B cell (primary cell): ENCODE measurements around the gene BMERB1. TPM values are rescaled to one million over a fixed set of nuclear protein-coding genes. Genes with fewer than 3 reads are reported as not detected.

Source experiments
- ATAC-seq: fragments of 200-7000 bp; cut with Tn5 transposase; one replicate; pipeline ENCODE4 v1.10.0; 2021; ENCODE audit warnings: low read depth, mild to moderate bottlenecking, moderate number of reproducible peaks, moderate library complexity
- CTCF ChIA-PET: fragments of 350-600 bp; sonication (Branson Sonifier 250); formaldehyde crosslinking; loops from one replicate; lab custom pipeline; 2021; ENCODE audit warnings: antibody characterized with exemption, inconsistent platforms; lab: Charles Lee
- POLR2A ChIA-PET: fragments of 350-600 bp; sonication (Branson Sonifier 250); formaldehyde crosslinking; loops from one replicate; lab custom pipeline; 2021; ENCODE audit warnings: antibody characterized with exemption; lab: Charles Lee
- DNase-seq: peaks from one replicate; pipeline ENCODE4 v3.0.0; 2013
- H2AFZ ChIP-seq: 2 replicates; pipeline ENCODE4 v1.6.1; 2012; ENCODE audit warnings: mild to moderate bottlenecking, low read depth, low read length; ENCODE audit not compliant: insufficient read depth, poor library complexity, severe bottlenecking
- H3K27ac ChIP-seq, 2 donors: 1 replicate in 1 of 2; 2 replicates in 1 of 2; pipeline ENCODE4 v1.5.1; 2012 to 2013; ENCODE audit warnings: low read length in 2 of 2, mild to moderate bottlenecking in 2 of 2, moderate library complexity in 1 of 2
- H3K27me3 ChIP-seq, 4 experiments: fragments of 200-600 bp in 1 of 4; sonication (generic) in 1 of 4; replicated peaks in 1 of 4; 1 replicate in 2 of 4; 2 replicates in 2 of 4; pipeline versions ENCODE4 v1.6.1 to v1.7.0; 2013 to 2016; ENCODE audit warnings: low read length in 3 of 4, mild to moderate bottlenecking in 2 of 4, mixed read lengths in 1 of 4, moderate library complexity in 1 of 4; ENCODE audit not compliant: insufficient read depth in 4 of 4, control insufficient read depth in 3 of 4; ENCODE audit errors: control extremely low read depth in 1 of 4
- H3K36me3 ChIP-seq, 2 experiments: replicated peaks in 1 of 2; 1 replicate in 1 of 2; 2 replicates in 1 of 2; pipeline versions ENCODE4 v1.6.1 to v1.7.1; 2013; ENCODE audit warnings: low read length in 1 of 2; ENCODE audit not compliant: insufficient read depth in 2 of 2, control insufficient read depth in 1 of 2; ENCODE audit errors: control extremely low read depth in 1 of 2, extremely low read depth in 1 of 2
- H3K4me1 ChIP-seq, 2 donors: fragments of 200-600 bp in 1 of 2; sonication (generic) in 1 of 2; 1 replicate in 1 of 2; 2 replicates in 1 of 2; pipeline versions ENCODE4 v1.5.1 to v1.6.1; 2013 to 2017; ENCODE audit warnings: low read length in 2 of 2; ENCODE audit not compliant: control insufficient read depth in 2 of 2, insufficient read depth in 2 of 2
- H3K4me2 ChIP-seq: replicated peaks from 2 replicates; pipeline ENCODE3; 2012; ENCODE audit warnings: mild to moderate bottlenecking, low read depth, low read length; ENCODE audit not compliant: poor library complexity, severe bottlenecking
- H3K4me3 ChIP-seq, 5 experiments: fragments of 200-600 bp in 1 of 5; sonication (generic) in 1 of 5; 1 replicate in 3 of 5; 2 replicates in 2 of 5; pipeline versions ENCODE4 v1.5.1 to v1.7.0; 2011 to 2016; ENCODE audit warnings: low read length in 4 of 5, mild to moderate bottlenecking in 4 of 5, low read depth in 2 of 5, control low read depth in 1 of 5, moderate library complexity in 1 of 5; ENCODE audit not compliant: insufficient read depth in 1 of 5; ENCODE audit errors: control extremely low read depth in 1 of 5, extremely low read depth in 1 of 5
- H3K79me2 ChIP-seq: fragments of 200-600 bp; sonication (generic); one replicate; pipeline ENCODE4 v1.6.0; 2016; ENCODE audit warnings: low read length; ENCODE audit not compliant: control insufficient read depth, insufficient read depth
- H3K9ac ChIP-seq: fragments of 200-600 bp; sonication (generic); 2 replicates; pipeline ENCODE4 v1.6.1; 2017; ENCODE audit warnings: mild to moderate bottlenecking, low read length, moderate library complexity
- H3K9me3 ChIP-seq, 3 donors: one replicate each; pipeline versions ENCODE4 v1.6.1 to v1.7.1; 2013; ENCODE audit warnings: low read length in 2 of 3; ENCODE audit not compliant: control insufficient read depth in 2 of 3, insufficient read depth in 1 of 3; ENCODE audit errors: control extremely low read depth in 1 of 3
- H4K20me1 ChIP-seq: 2 replicates; pipeline ENCODE4 v1.6.0; 2012; ENCODE audit warnings: mild to moderate bottlenecking, low read length; ENCODE audit not compliant: insufficient read depth, control insufficient read depth, poor library complexity, severe bottlenecking
- H3K27ac Mint-ChIP-seq: one replicate; pipeline ENCODE4 v1.8.0; 2021; ENCODE audit warnings: mixed read lengths
- H3K27me3 Mint-ChIP-seq: one replicate; pipeline ENCODE4 v1.8.0; 2021; ENCODE audit warnings: mixed read lengths
- H3K4me1 Mint-ChIP-seq: one replicate; pipeline ENCODE4 v1.8.0; 2021; ENCODE audit warnings: mixed read lengths
- H3K4me3 Mint-ChIP-seq: one replicate; pipeline ENCODE4 v1.8.0; 2021; ENCODE audit warnings: mixed read lengths
- H3K9me3 Mint-ChIP-seq: one replicate; pipeline ENCODE4 v1.8.0; 2022; ENCODE audit warnings: mixed read lengths; ENCODE audit not compliant: insufficient read depth
- CTCF ChIP-seq: fragments of 200-600 bp; IDR thresholded peaks from one replicate; pipeline ENCODE4 v1.8.0; 2022; ENCODE audit warnings: antibody characterized with exemption, mild to moderate bottlenecking
- EZH2 ChIP-seq: IDR thresholded peaks from 2 replicates; pipeline ENCODE4 v1.6.1; 2012; ENCODE audit warnings: borderline replicate concordance, low read depth, mild to moderate bottlenecking, moderate library complexity, low read length; ENCODE audit not compliant: insufficient read depth, poor library complexity, severe bottlenecking
- WGBS: methylation state at CpG from one replicate; pipeline ENCODE4 v1.1.5; 2013; ENCODE audit warnings: missing lambda C conversion rate; ENCODE audit not compliant: insufficient coverage; 5-methylcytosine and 5-hydroxymethylcytosine counted together
- intact Hi-C: fragments of 100-400 bp; cut with micrococcal nuclease; formaldehyde crosslinking; loops from one replicate; pipeline ENCODE4 v1.10.0; 2022
- polyA plus RNA-seq: library from polyadenylated mRNA; depleted of rRNA; stranded (reverse); fragments of >200 nt; gene quantifications from 2 replicates; pipeline ENCODE4 v1.2.3, GENCODE V29; 2012
- total RNA-seq, 2 donors: library from RNA; stranded (reverse); fragments of 120-200 nt in 1 of 2; gene quantifications; 1 replicate in 1 of 2; 2 replicates in 1 of 2; pipeline versions ENCODE4 v1.2.3 to v1.2.4, GENCODE V29; 2013 to 2022

BMERB1 gene
- total and polyA plus RNA-seq, 2 donors (not counting 1 experiment from before 2014, with no cell fraction given) = 2.2 to 11.2 TPM

GRCh38 chr16:15477802-15478201, 43.4 kb downstream of the BMERB1 start:
- H3K27ac Mint-ChIP-seq = no peak overlapping the region
- H3K27me3 Mint-ChIP-seq = no peaks in the 10 kb centered on the region
- POLR2A ChIA-PET = no interaction called here
- no peaks in the 10 kb centered on the region for H3K4me1 ChIP-seq
- H4K20me1 ChIP-seq = no peaks in the 10 kb centered on the region
- H3K4me1 Mint-ChIP-seq = no peaks in the 10 kb centered on the region
- intact Hi-C loops = no loop called here
- DNase-seq (no peak), ATAC-seq (no peak)
- no peaks in the 10 kb centered on the region for H3K36me3 ChIP-seq
- H3K79me2 ChIP-seq = no peaks in the 10 kb centered on the region
- no peak overlapping the region for H3K4me3 Mint-ChIP-seq
- no peak overlapping the region for H3K9ac ChIP-seq
- peaks cover 0 to 14% (median 0%) of the 10 kb centered on the region in 3 donors for H3K9me3 ChIP-seq
- H3K27ac ChIP-seq = no peak overlapping the region
- no CpG with 5 or more reads among the region's 2 CpGs for WGBS
- TF ChIP-seq EZH2 (no peak), CTCF (no peak)
- CTCF ChIA-PET = no interaction called here
- H3K27me3 ChIP-seq = peaks cover 0 to 7% (median 0%) of the 10 kb centered on the region in 4 experiments
- no peaks in the 10 kb centered on the region for H3K9me3 Mint-ChIP-seq
- no peak overlapping the region for H3K4me2 ChIP-seq
- no peak overlapping the region for H3K4me3 ChIP-seq
- H2AFZ ChIP-seq = no peak overlapping the region

- peaks cover 7% of the 10 kb centered on the region in 2 donors for H3K4me1 ChIP-seq
- H3K9me3 ChIP-seq = no peaks in the 10 kb centered on the region
- Mint-ChIP-seq H3K27me3 (no peaks in the 10 kb centered on the region), H3K4me1 (peaks cover 8% of the 10 kb centered on the region), H3K27ac (no peak overlapping the region), H3K4me3 (no peak overlapping the region), H3K9me3 (no peaks in the 10 kb centered on the region)
- H3K9ac ChIP-seq = no peak overlapping the region
- H4K20me1 ChIP-seq = no peaks in the 10 kb centered on the region
- DNase-seq = no peak
- 80% methylated on average over 2 of the region's 3 CpGs for WGBS
- H3K27me3 ChIP-seq = no peaks in the 10 kb centered on the region
- POLR2A ChIA-PET = no interaction called here
- H3K36me3 ChIP-seq = no peaks in the 10 kb centered on the region
- TF ChIP-seq EZH2 = no peak
- no peak for TF ChIP-seq CTCF
- ATAC-seq = no peak
- no peak overlapping the region for H2AFZ ChIP-seq
- H3K79me2 ChIP-seq = no peaks in the 10 kb centered on the region
- H3K4me2 ChIP-seq = no peak overlapping the region
- CTCF ChIA-PET = no interaction called here
- intact Hi-C loops = no loop called here
- no peak overlapping the region for H3K27ac ChIP-seq
- no peak overlapping the region for H3K4me3 ChIP-seq
These were observed 47.8 kb downstream of the BMERB1 start for GRCh38 chr16:15482068-15482747.
